Right lobe of liver (tissue), 6 donors: ENCODE results near the gene OR10G3. TPM values are rescaled to one million over a fixed set of nuclear protein-coding genes. Genes with fewer than 3 reads are reported as not detected.

Experiments used
- ATAC-seq, 4 donors: fragments of 200-7000 bp; cut with Tn5 transposase; one replicate each; pipeline ENCODE4 v1.9.1; 2020; ENCODE audit warnings: mild to moderate bottlenecking in 4 of 4, moderate library complexity in 4 of 4
- DNase-seq, 3 donors: peaks; one replicate each; pipeline ENCODE4 v3.0.0-alpha.2; 2020
- H3K27ac ChIP-seq, 3 donors: fragments of 200-600 bp; one replicate each; pipeline ENCODE4 v1.8.0; 2022
- H3K27me3 ChIP-seq, 2 donors: fragments of 200-600 bp; one replicate each; pipeline ENCODE4 v1.8.0; 2022
- H3K36me3 ChIP-seq, 4 donors: fragments of 200-600 bp; sonication (generic) in 1 of 4; one replicate each; pipeline versions ENCODE4 v1.5.1 to v1.8.0; 2017 to 2022; ENCODE audit warnings: control low read depth in 1 of 4
- H3K4me1 ChIP-seq, 4 donors: fragments of 200-600 bp; sonication (generic) in 1 of 4; one replicate each; pipeline versions ENCODE4 v1.5.1 to v1.8.0; 2017 to 2022; ENCODE audit warnings: control low read depth in 1 of 4
- H3K4me3 ChIP-seq, 3 donors: fragments of 200-600 bp; one replicate each; pipeline ENCODE4 v1.8.0; 2022
- H3K9me3 ChIP-seq, 4 donors: fragments of 200-600 bp; sonication (generic) in 1 of 4; one replicate each; pipeline versions ENCODE4 v1.5.1 to v1.8.0; 2017 to 2022; ENCODE audit warnings: control low read depth in 1 of 4
- CTCF ChIP-seq, 4 donors: fragments of 200-600 bp in 3 of 4; fragments of 450-650 bp in 1 of 4; IDR thresholded peaks; one replicate each; pipeline versions ENCODE4 v1.5.1 to v1.8.0; 2016 to 2022; ENCODE audit warnings: antibody characterized with exemption in 4 of 4, mild to moderate bottlenecking in 2 of 4
- POLR2A ChIP-seq: fragments of 450-650 bp; IDR thresholded peaks from one replicate; pipeline ENCODE4 v1.6.1; 2017; ENCODE audit warnings: antibody characterized with exemption, mild to moderate bottlenecking
- WGBS: methylation state at CpG from one replicate; pipeline ENCODE4 v1.1.6; 2018; ENCODE audit warnings: low coverage, low lambda C conversion rate; ENCODE audit not compliant: insufficient coverage; ENCODE audit errors: missing lambda C conversion rate; 5-methylcytosine and 5-hydroxymethylcytosine counted together
- intact Hi-C, 2 donors: fragments of 100-400 bp; cut with DNase I; formaldehyde crosslinking; loops; one replicate each; pipeline versions ENCODE4 v1.11.2 to v1.14.1; 2022
- long read RNA-seq: library from polyadenylated mRNA; unstranded; transcript quantifications from one replicate; pipeline ENCODE4 v2.0.0, GENCODE V29; 2019
- total RNA-seq, 6 experiments: library from RNA; depleted of rRNA in 2 of 6; stranded (reverse); fragments of >200 nt in 2 of 6; fragmentation: NEBNext Ultra II Directional in 3 of 6; extraction: Animal tissue kit (Norgen Biotek cat#: 25700) in 3 of 6; gene quantifications; one replicate each; pipeline versions ENCODE4 v1.1.0 to v1.2.4, GENCODE V29; 2016 to 2023
- donor health status: DM: no; HTN: yes; CAD: no.
- donor health status: DM: no; HTN: no; CAD: no.
- donor health status: DM: no; HTN: no; CAD: no.
- donor health status: DM: no; HTN: yes; CAD: no.
- donor health status: DM: no; HTN: yes; CAD: no.

OR10G3 gene, protein sequence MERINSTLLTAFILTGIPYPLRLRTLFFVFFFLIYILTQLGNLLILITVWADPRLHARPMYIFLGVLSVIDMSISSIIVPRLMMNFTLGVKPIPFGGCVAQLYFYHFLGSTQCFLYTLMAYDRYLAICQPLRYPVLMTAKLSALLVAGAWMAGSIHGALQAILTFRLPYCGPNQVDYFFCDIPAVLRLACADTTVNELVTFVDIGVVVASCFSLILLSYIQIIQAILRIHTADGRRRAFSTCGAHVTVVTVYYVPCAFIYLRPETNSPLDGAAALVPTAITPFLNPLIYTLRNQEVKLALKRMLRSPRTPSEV
- total RNA-seq, result not detected
- long read RNA-seq, result 0 reads

GRCh38 chr14:21579976-21580375 lies at the start of gene OR10G3:
Gene OR10G3, minus strand, starts transcription at chr14:21580076. Its CDS starts 9,332 bp downstream, at chr14:21570744.
- ATAC-seq (no peak), DNase-seq (no peak)
- Histone ChIP-seq H3K4me3 (no peak within 1 kb of the TSS), H3K27me3 (no peaks in the 10 kb centered on the region), H3K27ac (no peak within 1 kb of the TSS), H3K9me3 (no peaks in the 10 kb centered on the region), H3K4me1 (no peaks in the 10 kb centered on the region), H3K36me3 (no peaks in the 10 kb centered on the region)
- intact Hi-C loops, result no loop called here
- TF ChIP-seq CTCF (IDR thresholded peaks at IDR 0.05), result no peak
- TF ChIP-seq POLR2A, result no peak
- WGBS, result 77% methylated on average over 2 of the region's 2 CpGs

DNA sequence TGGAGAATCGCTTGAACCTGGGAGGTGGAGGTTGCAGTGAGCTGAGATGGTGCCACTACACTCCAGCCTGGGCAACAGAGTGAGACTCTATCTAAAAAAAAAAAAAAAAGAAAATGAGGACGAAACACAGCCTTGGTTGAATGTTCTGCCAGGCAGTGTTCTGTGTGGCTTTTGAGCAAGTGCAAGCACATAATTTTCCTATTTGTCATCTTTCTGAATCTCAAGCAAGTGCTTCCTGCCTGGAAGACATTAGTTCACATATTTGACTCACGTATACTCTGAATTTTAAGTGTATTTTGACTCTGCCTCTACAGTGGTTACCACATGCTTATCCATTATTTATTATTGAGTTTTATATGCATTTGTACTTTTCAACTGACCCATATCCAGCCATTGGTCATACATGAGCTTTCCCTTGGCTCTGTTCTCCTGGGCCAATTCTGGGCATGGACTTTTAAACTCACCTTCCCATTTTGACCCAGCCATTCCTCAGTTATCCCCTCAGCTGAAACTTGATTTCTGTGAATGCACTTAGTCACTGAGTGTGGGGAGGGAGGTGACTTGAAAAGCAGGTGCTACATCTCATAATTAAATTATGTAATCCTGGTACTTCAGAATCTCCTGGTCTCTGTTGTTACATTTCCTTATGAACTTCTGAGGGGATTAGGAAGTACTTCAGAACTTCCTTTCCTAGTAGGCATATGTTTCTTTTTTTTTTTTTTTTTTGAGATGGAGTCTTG lies 46.8 kb upstream of the OR10G3 start:
- intact Hi-C loops, result no loop called here
- ATAC-seq, result no peak
- H3K27me3 ChIP-seq, result no peaks in the 10 kb centered on the region
- no peaks in the 10 kb centered on the region for H3K36me3 ChIP-seq
- TF ChIP-seq POLR2A (no peak), CTCF (IDR thresholded peaks at IDR 0.05) (no peak)
- no peaks in the 10 kb centered on the region for H3K4me1 ChIP-seq
- no peak overlapping the region for H3K4me3 ChIP-seq
- 25% methylated on average over 2 of the region's 3 CpGs for WGBS
- H3K9me3 ChIP-seq, result no peaks in the 10 kb centered on the region
- H3K27ac ChIP-seq, result no peak overlapping the region
- no peak for DNase-seq

- intact Hi-C loops, result no loop called here
- WGBS, result 60% methylated on average over 1 of the region's 8 CpGs
- no peaks in the 10 kb centered on the region for H3K4me1 ChIP-seq
- DNase-seq (no peak), ATAC-seq (no peak)
- no peak overlapping the region for H3K27ac ChIP-seq
- no peaks in the 10 kb centered on the region for H3K9me3 ChIP-seq
- TF ChIP-seq POLR2A (no peak), CTCF (IDR thresholded peaks at IDR 0.05) (no peak)
- H3K27me3 ChIP-seq, result no peaks in the 10 kb centered on the region
- no peak overlapping the region for H3K4me3 ChIP-seq
- no peaks in the 10 kb centered on the region for H3K36me3 ChIP-seq
Observed at GRCh38 chr14:21617614-21618013, 37.7 kb upstream of the OR10G3 start.

DNA sequence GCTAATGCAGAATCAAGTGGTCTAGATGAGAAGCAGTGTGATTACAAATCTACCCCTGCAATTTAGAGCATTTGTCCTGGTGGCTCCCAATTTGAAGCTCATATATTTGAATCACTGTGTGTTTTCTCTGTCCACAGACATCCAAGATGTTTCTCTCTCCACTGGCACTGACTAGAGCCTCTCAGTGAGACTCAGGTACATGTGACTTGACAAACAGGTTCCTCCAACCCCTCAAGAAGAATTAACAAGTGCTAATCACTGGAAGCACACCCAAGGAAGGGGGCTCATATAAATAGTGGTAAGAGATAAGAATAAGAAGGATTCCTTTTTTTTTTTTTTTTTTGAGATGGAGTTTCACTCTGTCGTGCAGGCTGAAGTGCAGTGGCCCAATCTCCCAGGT lies 34.4 kb upstream of the OR10G3 start:
- ATAC-seq (no peak), DNase-seq (no peak)
- no peak for TF ChIP-seq POLR2A
- no peak for TF ChIP-seq CTCF (IDR thresholded peaks at IDR 0.05)
- Histone ChIP-seq H3K4me1 (no peaks in the 10 kb centered on the region), H3K36me3 (no peaks in the 10 kb centered on the region), H3K27ac (no peak overlapping the region), H3K27me3 (no peaks in the 10 kb centered on the region), H3K4me3 (no peak overlapping the region), H3K9me3 (no peaks in the 10 kb centered on the region)
- intact Hi-C loops, result no loop called here
- 0% methylated on average over 1 of the region's 1 CpG for WGBS
